ENCODE measurements around the gene PPAN.

The PPAN gene

DNA sequence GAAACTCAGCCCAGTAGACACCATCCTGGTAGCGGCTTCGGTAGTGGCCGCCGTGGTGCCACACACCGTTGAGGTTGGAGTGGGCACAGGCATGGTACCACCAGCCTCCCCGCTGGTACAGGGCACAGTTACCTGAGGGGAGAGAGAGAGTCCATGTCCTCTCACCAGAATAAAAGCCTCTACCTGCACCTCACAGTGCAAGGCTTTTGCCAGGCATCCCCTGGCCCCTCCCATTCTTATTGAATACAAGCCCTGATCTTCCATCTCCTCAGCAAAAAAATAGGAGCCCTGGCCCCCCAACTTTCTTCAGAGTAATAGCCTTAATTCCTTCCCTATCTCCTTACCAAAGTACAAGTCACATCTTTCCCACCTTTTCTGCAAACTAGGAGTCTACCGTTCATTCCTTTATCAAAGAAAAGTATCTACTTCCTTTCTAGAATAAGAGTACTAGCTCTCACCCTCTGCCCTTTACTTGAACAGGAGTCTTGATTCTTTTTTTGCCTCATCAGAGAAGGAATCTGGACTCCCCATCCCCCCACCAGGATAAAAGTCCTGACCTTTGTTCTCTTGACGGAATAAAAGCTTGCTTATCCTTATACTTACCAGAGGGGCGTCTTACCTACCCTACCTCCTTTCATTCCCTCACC is 13.4 kb upstream of the PPAN start:
- ChIA-PET POLR2A (no interaction called here), CTCF (interaction anchor here (1.2 kb wide), 1 partner anchor 65 kb away, joined by 3 read pairs; no protein-coding TSS in a partner anchor)
- DNase-seq (ENCODE audit: extremely low spot score) = no peak
- TF ChIP-seq CTCF (IDR thresholded peaks at IDR 0.05; ENCODE audit: control extremely low read depth, extremely low read depth, low read depth, missing control alignments) = no peak

- ChIA-PET POLR2A (no interaction called here), CTCF (interaction anchor here (1.7 kb wide), 1 partner anchor 20 kb away, joined by 5 read pairs; no protein-coding TSS in a partner anchor)
- no peak for TF ChIP-seq CTCF (IDR thresholded peaks at IDR 0.05; ENCODE audit: control extremely low read depth, extremely low read depth, low read depth, missing control alignments)
- no peak for DNase-seq (ENCODE audit: extremely low spot score)
Observed at GRCh38 chr19:10093295-10094186, 12.6 kb upstream of the PPAN start.

- ChIA-PET POLR2A (interaction anchor here (0.6 to 1.4 kb wide), 6 partner anchors 10 to 178 kb away, joined by 3 to 5 read pairs (median 4); partner anchors contain the start of genes EIF3G, P2RY11 and PPAN), CTCF (interaction anchor here (1.0 to 9.6 kb wide), 5 partner anchors 12 to 154 kb away, joined by 4 to 163 read pairs (median 7); partner anchors contain the start of genes EIF3G, P2RY11 and PPAN)
- no peak for DNase-seq (ENCODE audit: extremely low spot score)
- no peak for TF ChIP-seq CTCF (IDR thresholded peaks at IDR 0.05; ENCODE audit: control extremely low read depth, extremely low read depth, low read depth, missing control alignments)
Observed at GRCh38 chr19:10095622-10095947, 10.6 kb upstream of the PPAN start.

GRCh38 chr19:10095948-10096614 is 10.1 kb upstream of the PPAN start:
- POLR2A ChIA-PET = interaction anchor here (0.6 to 1.4 kb wide), 6 partner anchors 10 to 178 kb away, joined by 3 to 5 read pairs (median 4); partner anchors contain the start of genes EIF3G, P2RY11 and PPAN
- CTCF ChIA-PET = interaction anchor here (1.0 to 9.6 kb wide), 5 partner anchors 12 to 154 kb away, joined by 4 to 163 read pairs (median 7); partner anchors contain the start of genes EIF3G, P2RY11 and PPAN
- DNase-seq (ENCODE audit: extremely low spot score) = peak; percentile 96
- no peak for TF ChIP-seq CTCF (IDR thresholded peaks at IDR 0.05; ENCODE audit: control extremely low read depth, extremely low read depth, low read depth, missing control alignments)

DNA sequence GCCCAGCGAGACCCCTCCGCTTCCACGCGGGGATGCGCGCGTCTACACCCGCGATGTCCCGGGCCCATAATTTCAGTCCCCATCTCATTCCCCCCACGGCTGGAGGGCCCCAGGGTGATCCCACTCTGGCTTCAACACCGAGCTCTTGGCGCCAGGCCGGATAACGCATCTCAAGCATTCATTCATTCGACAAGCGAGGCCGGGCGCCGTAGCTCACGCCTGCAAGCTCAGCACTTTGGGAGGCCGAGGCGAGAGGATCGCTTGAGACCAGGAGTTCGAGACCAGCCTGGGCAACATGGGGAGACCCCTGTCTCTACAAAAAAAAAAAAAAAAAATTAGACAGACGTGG is 9.6 kb upstream of the PPAN start:
- TF ChIP-seq CTCF (IDR thresholded peaks at IDR 0.05; ENCODE audit: control extremely low read depth, extremely low read depth, low read depth, missing control alignments) = no peak
- ChIA-PET CTCF (interaction anchor here (1.0 to 9.6 kb wide), 5 partner anchors 12 to 153 kb away, joined by 4 to 163 read pairs (median 7); partner anchors contain the start of genes EIF3G, P2RY11 and PPAN), POLR2A (interaction anchor here (0.9 to 1.4 kb wide), 4 partner anchors 9 to 23 kb away, joined by 3 to 5 read pairs (median 5); partner anchors contain the start of genes EIF3G, P2RY11 and PPAN)
- no peak for DNase-seq (ENCODE audit: extremely low spot score)

All from GM10248 (cell line).